Measurements from ENCODE around the gene ACP5. TPM values are rescaled to one million over a fixed set of nuclear protein-coding genes. Genes with fewer than 3 reads are reported as not detected.

ACP5 gene
- total and polyA plus RNA-seq, 10 of the 15 experiments (the other 5 are each of a cell fraction or from before 2014, with no cell fraction given) = 1.0 to 73.4 (median 36.8) TPM

GRCh38 chr19:11581740-11582139 is 4.3 kb upstream of the ACP5 start (continued):
- TF ChIP-seq BCL11A (IDR thresholded peaks at IDR 0.05; ENCODE audit: low read depth, low read length) (peak; percentile 58), STAT3 (IDR thresholded peaks at IDR 0.05; ENCODE audit: low read depth, low read length) (no peak), POLR2AphosphoS2 (IDR thresholded peaks at IDR 0.05; ENCODE audit: low read depth, low read length) (no peak), RAD21 (IDR thresholded peaks at IDR 0.05; ENCODE audit: insufficient read depth, low read depth, low read length) (no peak), KAT2A (conservative IDR thresholded peaks at IDR 0.05; ENCODE audit: control insufficient read depth, low read depth, low read length) (no peak), SREBF1 (IDR thresholded peaks at IDR 0.05; ENCODE audit: low read length) (no peak), NR2C2 (IDR thresholded peaks at IDR 0.05; ENCODE audit: borderline replicate concordance, control insufficient read depth, insufficient read length, low read depth) (no peak), LARP7 (IDR thresholded peaks at IDR 0.05) (no peak), ZNF207 (IDR thresholded peaks at IDR 0.05; ENCODE audit: borderline replicate concordance) (no peak), CHD2 (IDR thresholded peaks at IDR 0.05; ENCODE audit: borderline replicate concordance, low read depth, low read length) (no peak), MYC (IDR thresholded peaks at IDR 0.05; ENCODE audit: insufficient read depth, insufficient read length, insufficient replicate concordance, low read length, severe bottlenecking) (no peak), EP300 (IDR thresholded peaks at IDR 0.05; ENCODE audit: borderline replicate concordance in 1 of 2, control insufficient read depth in 1 of 2, low read depth in 2 of 2, low read length in 2 of 2) (peak in 1 of 2 experiments; percentile 55; a peak in 1 of 4 replicates), WRNIP1 (IDR thresholded peaks at IDR 0.05; ENCODE audit: borderline replicate concordance, low read depth, low read length) (no peak), ZBTB33 (IDR thresholded peaks at IDR 0.05) (no peak), MYB (IDR thresholded peaks at IDR 0.05; ENCODE audit: borderline replicate concordance, low read depth, low read length) (no peak), TARDBP (IDR thresholded peaks at IDR 0.05; ENCODE audit: borderline replicate concordance) (no peak), HDGF (IDR thresholded peaks at IDR 0.05) (no peak; the same call in 1 of the 2 replicates), YY1 (IDR thresholded peaks at IDR 0.05; ENCODE audit: low read depth, low read length) (no peak), CREB1 (IDR thresholded peaks at IDR 0.05; ENCODE audit: low read depth) (peak; percentile 75), HCFC1 (IDR thresholded peaks at IDR 0.05; ENCODE audit: low read length) (no peak), EGR1 (IDR thresholded peaks at IDR 0.05; ENCODE audit: borderline replicate concordance in 1 of 2, low read depth in 2 of 2, low read length in 2 of 2) (peak in 1 of 2 experiments; percentile 82; a peak in 2 of 3 replicates), EZH2 (IDR thresholded peaks at IDR 0.05; ENCODE audit: borderline replicate concordance, control insufficient read depth, low read depth, low read length) (no peak), HDAC6 (IDR thresholded peaks at IDR 0.05; ENCODE audit: unreplicated experiment) (no peak), CBX5 (IDR thresholded peaks at IDR 0.05; ENCODE audit: low read depth) (peak; percentile 88; the same call in 1 of the 2 replicates), POLR2AphosphoS5 (IDR thresholded peaks at IDR 0.05; ENCODE audit: low read length) (0 out of 2 replicates have a peak, but pooled peaks have one; percentile 26), JUNB (IDR thresholded peaks at IDR 0.05) (no peak), SUZ12 (IDR thresholded peaks at IDR 0.05; ENCODE audit: unreplicated experiment) (no peak), CREM (IDR thresholded peaks at IDR 0.05; ENCODE audit: low read depth) (peak; percentile 74; the same call in 1 of the 2 replicates), ATF7 (IDR thresholded peaks at IDR 0.05; ENCODE audit: low read depth) (peak; percentile 91), ZNF622 (IDR thresholded peaks at IDR 0.05) (no peak), ZNF384 (IDR thresholded peaks at IDR 0.05; ENCODE audit: borderline replicate concordance, low read depth, low read length) (peak; percentile 90)
- TF ChIP-seq, protein P1, sequence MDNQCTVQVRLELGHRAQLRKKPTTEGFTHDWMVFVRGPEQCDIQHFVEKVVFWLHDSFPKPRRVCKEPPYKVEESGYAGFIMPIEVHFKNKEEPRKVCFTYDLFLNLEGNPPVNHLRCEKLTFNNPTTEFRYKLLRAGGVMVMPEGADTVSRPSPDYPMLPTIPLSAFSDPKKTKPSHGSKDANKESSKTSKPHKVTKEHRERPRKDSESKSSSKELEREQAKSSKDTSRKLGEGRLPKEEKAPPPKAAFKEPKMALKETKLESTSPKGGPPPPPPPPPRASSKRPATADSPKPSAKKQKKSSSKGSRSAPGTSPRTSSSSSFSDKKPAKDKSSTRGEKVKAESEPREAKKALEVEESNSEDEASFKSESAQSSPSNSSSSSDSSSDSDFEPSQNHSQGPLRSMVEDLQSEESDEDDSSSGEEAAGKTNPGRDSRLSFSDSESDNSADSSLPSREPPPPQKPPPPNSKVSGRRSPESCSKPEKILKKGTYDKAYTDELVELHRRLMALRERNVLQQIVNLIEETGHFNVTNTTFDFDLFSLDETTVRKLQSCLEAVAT (IDR thresholded peaks at IDR 0.05) = peak; percentile 79
